Measurements from ENCODE around the gene BCAS4.

DNA sequence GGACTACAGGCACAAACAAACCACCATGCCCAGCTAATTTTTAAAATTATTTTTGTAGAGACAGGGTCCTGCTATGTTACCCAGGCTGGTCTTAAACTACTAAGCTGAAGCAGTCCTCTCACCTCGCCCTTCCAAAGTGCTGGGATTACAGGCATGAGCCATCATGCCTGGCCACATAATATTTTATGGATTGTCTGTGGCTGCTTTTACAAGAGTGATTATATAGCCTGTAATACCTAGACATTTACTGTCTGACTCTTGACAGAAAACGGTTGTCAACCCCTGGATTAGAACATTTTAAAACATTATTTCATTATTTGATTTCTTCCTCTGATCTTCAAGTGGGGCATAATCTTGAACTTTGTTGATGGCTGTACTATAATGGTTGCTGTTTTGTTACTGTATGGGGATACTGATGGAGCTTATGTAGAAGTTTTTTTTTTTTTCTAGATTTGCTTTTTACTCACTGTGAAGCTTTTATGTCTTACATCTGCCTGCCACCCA lies 49.2 kb upstream of the BCAS4 start:
- TF ChIP-seq, protein P1, sequence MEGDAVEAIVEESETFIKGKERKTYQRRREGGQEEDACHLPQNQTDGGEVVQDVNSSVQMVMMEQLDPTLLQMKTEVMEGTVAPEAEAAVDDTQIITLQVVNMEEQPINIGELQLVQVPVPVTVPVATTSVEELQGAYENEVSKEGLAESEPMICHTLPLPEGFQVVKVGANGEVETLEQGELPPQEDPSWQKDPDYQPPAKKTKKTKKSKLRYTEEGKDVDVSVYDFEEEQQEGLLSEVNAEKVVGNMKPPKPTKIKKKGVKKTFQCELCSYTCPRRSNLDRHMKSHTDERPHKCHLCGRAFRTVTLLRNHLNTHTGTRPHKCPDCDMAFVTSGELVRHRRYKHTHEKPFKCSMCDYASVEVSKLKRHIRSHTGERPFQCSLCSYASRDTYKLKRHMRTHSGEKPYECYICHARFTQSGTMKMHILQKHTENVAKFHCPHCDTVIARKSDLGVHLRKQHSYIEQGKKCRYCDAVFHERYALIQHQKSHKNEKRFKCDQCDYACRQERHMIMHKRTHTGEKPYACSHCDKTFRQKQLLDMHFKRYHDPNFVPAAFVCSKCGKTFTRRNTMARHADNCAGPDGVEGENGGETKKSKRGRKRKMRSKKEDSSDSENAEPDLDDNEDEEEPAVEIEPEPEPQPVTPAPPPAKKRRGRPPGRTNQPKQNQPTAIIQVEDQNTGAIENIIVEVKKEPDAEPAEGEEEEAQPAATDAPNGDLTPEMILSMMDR (IDR thresholded peaks at IDR 0.05; ENCODE audit: low read length): no peak
- TF ChIP-seq EZH2 (IDR thresholded peaks at IDR 0.05; ENCODE audit: borderline replicate concordance, low read length): no peak
